IPS DF 4.7 (cell line): ENCODE results near the gene GRM1.

Experiments used
- DNase-seq: peaks from one replicate; pipeline ENCODE4 v3.0.0-alpha.2; 2013; ENCODE audit warnings: low spot score; ENCODE audit errors: extremely low read depth

GRM1 gene

GRCh38 chr6:146097586-146097985 lies 68.7 kb downstream of the GRM1 start:
- no peak for DNase-seq

GRCh38 chr6:146100776-146101175 lies 71.9 kb downstream of the GRM1 start:
- DNase-seq = no peak

GRCh38 chr6:146103416-146104072 lies 74.7 kb downstream of the GRM1 start:
- no peak for DNase-seq

GRCh38 chr6:146106532-146106931 lies 77.7 kb downstream of the GRM1 start:
- no peak for DNase-seq

GRCh38 chr6:146110990-146111389 lies 82.1 kb downstream of the GRM1 start:
- no peak for DNase-seq

GRCh38 chr6:146111881-146112450 lies 83.1 kb downstream of the GRM1 start:
- DNase-seq = no peak

GRCh38 chr6:146113084-146113623 lies 84.3 kb downstream of the GRM1 start:
- no peak for DNase-seq

- no peak for DNase-seq
These were observed 94.8 kb downstream of the GRM1 start for GRCh38 chr6:146123616-146124015.

GRCh38 chr6:146127447-146128215 lies 98.8 kb downstream of the GRM1 start:
- DNase-seq = no peak

GRCh38 chr6:146133866-146134265 lies 105.0 kb downstream of the GRM1 start:
- no peak for DNase-seq

GRCh38 chr6:146135167-146135566 lies 106.3 kb downstream of the GRM1 start:
- no peak for DNase-seq

GRCh38 chr6:146146836-146147235 lies 118.0 kb downstream of the GRM1 start:
- no peak for DNase-seq

- no peak for DNase-seq
These were observed 120.9 kb downstream of the GRM1 start for GRCh38 chr6:146149770-146150169.

GRCh38 chr6:146153040-146153758 lies 124.3 kb downstream of the GRM1 start:
- no peak for DNase-seq

- no peak for DNase-seq
These were observed 125.3 kb downstream of the GRM1 start for GRCh38 chr6:146154197-146154596.

- DNase-seq = no peak
These were observed 132.8 kb downstream of the GRM1 start for GRCh38 chr6:146161664-146162063.

- no peak for DNase-seq
These were observed 141.0 kb downstream of the GRM1 start for GRCh38 chr6:146169872-146170271.

- no peak for DNase-seq
These were observed 148.9 kb downstream of the GRM1 start for GRCh38 chr6:146177785-146178184.

GRCh38 chr6:146183831-146184230 lies 155.0 kb downstream of the GRM1 start:
- DNase-seq = no peak

GRCh38 chr6:146184701-146185100 lies 155.8 kb downstream of the GRM1 start:
- no peak for DNase-seq

- no peak for DNase-seq
These were observed 160.3 kb downstream of the GRM1 start for GRCh38 chr6:146189131-146189530.

- no peak for DNase-seq
These were observed 161.7 kb downstream of the GRM1 start for GRCh38 chr6:146190581-146190980.
